HT1080 (cell line): ENCODE results near the gene TWIST2. TPM values are rescaled to one million over a fixed set of nuclear protein-coding genes. Genes with fewer than 3 reads are reported as not detected.

Source experiments
- DNase-seq: peaks from one replicate; pipeline ENCODE4 v3.0.0-alpha.2; 2015; ENCODE audit warnings: low read depth
- polyA plus RNA-seq, 2 experiments: library from polyadenylated mRNA; depleted of rRNA; stranded (reverse); fragments of >200 nt; gene quantifications; 2 replicates each; pipeline ENCODE4 v1.2.3, GENCODE V29; 2015
- total RNA-seq: library from RNA; depleted of rRNA; stranded (reverse); fragments of >200 nt; shearing (Covaris generic); gene quantifications from 2 replicates; pipeline ENCODE4 v1.2.3, GENCODE V29; 2014; rRNA removed

The TWIST2 gene
- 49.9 and 52.1 TPM in 2 replicates for total RNA-seq
- 45.5 and 47.0 TPM in 2 replicates for polyA plus RNA-seq (2015; cell fraction: cytosol; rRNA removed)
- 11.8 and 13.5 TPM in 2 replicates for polyA plus RNA-seq (2015; cell fraction: nucleus; rRNA removed)

DNA sequence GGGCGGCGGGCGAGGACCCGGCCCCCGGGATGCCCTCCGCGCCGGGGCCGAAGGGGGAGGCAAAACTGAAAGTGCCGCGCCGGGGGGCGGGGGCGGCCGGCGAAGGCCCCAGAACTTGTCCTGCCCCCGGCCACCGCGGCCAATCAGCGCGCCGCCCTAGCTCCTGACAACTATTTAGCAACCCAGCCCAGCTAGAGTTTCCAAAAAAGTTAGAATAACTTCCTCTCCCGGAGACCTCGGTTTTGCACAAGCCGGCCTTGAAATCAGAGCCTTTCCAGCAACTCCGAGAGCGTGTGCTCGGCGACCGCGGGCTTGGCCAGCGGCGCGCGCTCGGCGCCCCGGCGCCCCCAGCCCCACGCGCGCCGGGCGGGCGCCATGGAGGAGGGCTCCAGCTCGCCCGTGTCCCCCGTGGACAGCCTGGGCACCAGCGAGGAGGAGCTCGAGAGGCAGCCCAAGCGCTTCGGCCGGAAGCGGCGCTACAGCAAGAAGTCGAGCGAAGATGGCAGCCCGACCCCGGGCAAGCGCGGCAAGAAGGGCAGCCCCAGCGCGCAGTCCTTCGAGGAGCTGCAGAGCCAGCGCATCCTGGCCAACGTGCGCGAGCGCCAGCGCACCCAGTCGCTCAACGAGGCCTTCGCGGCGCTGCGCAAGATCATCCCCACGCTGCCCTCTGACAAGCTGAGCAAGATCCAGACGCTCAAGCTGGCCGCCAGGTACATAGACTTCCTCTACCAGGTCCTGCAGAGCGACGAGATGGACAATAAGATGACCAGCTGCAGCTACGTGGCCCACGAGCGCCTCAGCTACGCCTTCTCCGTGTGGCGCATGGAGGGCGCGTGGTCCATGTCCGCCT, at the start of gene TWIST2:
Gene TWIST2 (plus strand): TSS at position 245 of the 850 bp plus-strand sequence. CDS start 131 bp downstream, at position 376.
- peak; percentile 84 for DNase-seq

- no peak for DNase-seq
Measured at GRCh38 chr2:238801791-238802190, 46.1 kb upstream of the TWIST2 start.

DNA sequence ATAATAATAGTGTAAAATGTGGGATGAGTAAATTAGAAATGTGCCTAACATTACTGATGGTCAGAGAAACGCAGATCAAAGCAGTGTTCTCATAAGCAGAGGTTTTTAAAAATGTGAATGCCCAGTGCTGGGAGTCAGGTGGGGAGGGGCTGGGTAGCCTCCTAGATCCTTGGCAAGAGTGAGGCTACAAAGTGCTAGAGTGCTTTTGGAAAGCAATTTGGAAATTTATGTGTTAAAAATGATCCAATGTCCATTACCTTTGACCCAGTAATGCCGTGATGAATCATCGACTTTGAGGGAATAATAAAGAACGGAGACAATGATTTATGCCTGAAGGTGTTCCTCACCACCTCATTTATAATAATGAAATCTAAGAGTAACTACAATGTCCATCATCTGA, 44.9 kb upstream of the TWIST2 start:
- DNase-seq, result no peak

GRCh38 chr2:238803996-238804870, 43.7 kb upstream of the TWIST2 start:
- DNase-seq, result no peak

DNA sequence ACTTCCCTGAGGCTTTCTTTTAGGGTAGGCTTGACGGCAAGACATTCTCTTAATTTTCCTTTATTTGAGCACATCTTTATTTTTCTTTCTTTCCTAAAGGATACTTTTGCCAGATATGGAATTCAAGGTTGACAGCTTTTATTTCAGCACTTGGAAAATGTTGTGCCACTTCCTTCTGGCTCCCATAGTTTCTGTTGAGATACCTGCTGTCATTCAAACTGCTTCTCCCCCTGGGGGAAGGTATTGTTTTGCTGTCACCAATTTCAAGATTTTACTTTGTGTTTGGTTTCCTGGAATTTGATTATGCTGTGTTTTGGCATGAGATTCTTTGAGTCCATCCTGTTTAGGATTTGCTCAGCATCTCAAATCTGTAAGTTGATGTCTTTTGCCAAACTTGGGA, 39.1 kb upstream of the TWIST2 start:
- no peak for DNase-seq

DNA sequence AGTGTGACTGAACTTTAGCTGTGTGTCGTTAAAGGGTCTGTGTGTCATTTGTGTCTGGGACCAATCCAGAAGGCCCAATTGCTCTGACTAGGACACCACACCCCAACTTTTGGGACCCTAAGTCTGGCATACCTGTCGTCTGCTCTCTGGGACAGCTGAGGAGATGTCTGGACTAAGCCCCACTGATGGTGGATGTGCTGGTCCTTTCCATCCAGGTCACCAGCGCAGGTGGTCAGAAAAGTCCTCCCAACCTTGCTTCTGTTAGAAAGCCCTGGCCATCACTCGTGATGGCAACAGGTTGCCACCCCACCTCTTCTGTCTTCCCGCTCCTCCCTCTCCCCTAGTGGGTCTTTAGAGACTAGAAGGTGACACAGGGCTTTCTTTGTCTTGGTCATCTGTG, 37.6 kb upstream of the TWIST2 start:
- DNase-seq, result no peak

DNA sequence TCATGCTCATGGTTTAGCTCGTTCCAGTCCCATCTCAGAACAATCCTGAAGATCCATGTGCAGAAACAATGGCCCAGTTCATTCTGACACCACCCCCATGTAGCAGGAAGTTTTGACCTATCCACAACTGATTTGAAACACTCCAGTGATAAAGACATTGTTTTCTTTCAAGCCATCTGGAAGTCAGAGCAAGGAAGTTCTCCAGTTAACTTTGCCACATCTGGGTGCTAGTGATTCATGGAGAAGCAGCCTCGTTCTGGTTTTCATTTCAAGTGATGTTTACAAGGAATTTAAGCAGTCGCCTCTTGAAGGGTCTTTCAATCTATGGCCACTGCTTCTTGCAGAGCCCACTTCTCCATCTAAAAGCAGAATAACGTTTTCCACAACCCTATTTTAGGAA, 36.6 kb upstream of the TWIST2 start:
- no peak for DNase-seq

DNA sequence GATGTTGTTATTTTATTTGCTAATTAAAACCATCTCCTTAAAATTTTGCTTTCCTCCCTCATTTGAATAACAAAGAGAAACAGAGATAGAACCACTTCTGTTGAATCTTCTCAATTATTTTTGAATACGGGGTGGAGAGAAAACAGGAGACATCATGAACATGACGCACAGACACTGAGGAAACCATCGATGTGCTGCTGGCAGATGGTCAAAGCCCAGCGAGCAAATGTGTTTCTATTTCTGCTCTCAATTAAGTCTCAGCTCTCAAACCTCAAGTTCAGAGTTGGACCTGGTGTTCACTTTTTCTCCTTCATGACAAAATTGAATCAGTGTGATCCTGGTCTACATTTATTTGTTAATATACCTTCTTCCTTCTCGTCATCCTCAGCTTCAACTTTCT, 36.1 kb upstream of the TWIST2 start:
- no peak for DNase-seq

GRCh38 chr2:238813109-238813508, 34.8 kb upstream of the TWIST2 start:
- no peak for DNase-seq

- no peak for DNase-seq
Measured at GRCh38 chr2:238814815-238815214, 33.1 kb upstream of the TWIST2 start.

GRCh38 chr2:238816291-238816690, 31.6 kb upstream of the TWIST2 start:
- DNase-seq, result no peak

- DNase-seq, result no peak
Measured at GRCh38 chr2:238817382-238817781, 30.5 kb upstream of the TWIST2 start.

DNA sequence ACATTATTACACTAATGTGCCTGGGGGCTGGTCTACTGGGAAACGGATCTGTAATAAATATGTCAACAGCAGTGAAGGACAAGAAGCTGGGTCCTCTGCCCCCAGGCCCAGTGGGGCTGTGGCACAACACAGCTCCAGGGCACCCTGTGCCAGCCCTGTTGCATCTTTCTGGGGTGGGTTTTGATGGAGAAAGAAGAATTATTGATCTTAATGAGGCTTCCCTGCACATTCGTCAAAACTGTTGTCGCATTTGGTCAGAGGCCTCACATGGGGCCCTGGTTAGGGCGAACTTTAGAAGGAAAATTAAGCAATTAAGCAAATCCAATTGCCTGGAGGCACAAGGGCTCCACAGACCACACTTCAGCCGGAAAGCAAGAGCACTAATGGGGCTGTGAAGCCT, 30.0 kb upstream of the TWIST2 start:
- DNase-seq, result no peak

GRCh38 chr2:238818561-238818960, 29.3 kb upstream of the TWIST2 start:
- peak; percentile 54 for DNase-seq

- DNase-seq, result no peak
Measured at GRCh38 chr2:238820197-238820596, 27.7 kb upstream of the TWIST2 start.

DNA sequence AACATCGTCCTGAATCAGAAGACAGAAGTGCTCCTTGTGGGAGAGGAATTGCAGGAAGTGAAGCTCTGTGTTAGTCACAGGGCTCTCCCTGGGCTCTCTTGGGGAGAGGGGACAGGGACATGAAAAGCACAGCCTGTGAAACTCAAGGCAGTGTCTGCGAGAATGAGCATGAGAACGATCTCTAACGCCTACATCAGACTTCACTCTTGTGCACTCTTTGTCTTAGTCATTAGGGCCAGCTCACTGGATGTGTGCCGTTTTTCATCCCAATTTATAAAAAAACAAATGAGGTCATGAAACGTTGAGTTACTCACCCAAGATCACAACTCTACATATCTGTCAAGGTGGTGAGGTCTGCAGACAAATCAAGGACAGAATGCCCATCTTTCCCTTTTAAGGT, 27.0 kb upstream of the TWIST2 start:
- peak; percentile 53 for DNase-seq

- DNase-seq, result peak; percentile 42
Measured at GRCh38 chr2:238821391-238821790, 26.5 kb upstream of the TWIST2 start.

GRCh38 chr2:238821944-238822670, 25.8 kb upstream of the TWIST2 start:
- DNase-seq, result no peak

GRCh38 chr2:238822955-238823354, 24.9 kb upstream of the TWIST2 start:
- no peak for DNase-seq

- DNase-seq, result no peak
Measured at GRCh38 chr2:238831177-238831576, 16.7 kb upstream of the TWIST2 start.

- DNase-seq, result no peak
Measured at GRCh38 chr2:238834982-238835381, 12.9 kb upstream of the TWIST2 start.
